H1 (cell line): ENCODE measurements around the gene KCTD2. TPM values are rescaled to one million over a fixed set of nuclear protein-coding genes. Genes with fewer than 3 reads are reported as not detected.

Experiments
- CTCF ChIA-PET: fragments of 300-600 bp; sonication (Branson Sonifier 250); formaldehyde crosslinking; loops from one replicate; lab custom pipeline; 2021; ENCODE audit not compliant: partially characterized antibody; lab: Charles Lee
- POLR2A ChIA-PET: fragments of 300-600 bp; sonication (Branson Sonifier 250); formaldehyde crosslinking; loops from one replicate; lab custom pipeline; 2021; ENCODE audit warnings: inconsistent platforms; ENCODE audit not compliant: partially characterized antibody; lab: Charles Lee
- DNase-seq, 2 experiments: peaks; one replicate each; pipeline versions ENCODE4 v3.0.0 to v3.0.0-alpha.2; 2010 to 2022; ENCODE audit warnings: low spot score in 2 of 2, low read depth in 1 of 2, mixed read lengths in 1 of 2
- FAIRE-seq: peaks from 2 replicates; lab custom pipeline; 2011; peaks lifted over from hg19 to GRCh38; lab: Jason Lieb, UNC
- H2AFZ ChIP-seq: 2 replicates; pipeline ENCODE4 v1.8.1; 2012; ENCODE audit warnings: low read length, inconsistent platforms
- H2AK5ac ChIP-seq: 2 replicates; pipeline ENCODE4 v1.6.1; 2013; ENCODE audit warnings: low read depth, low read length
- H2BK120ac ChIP-seq: replicated peaks from 2 replicates; pipeline ENCODE3; 2013; ENCODE audit warnings: low read depth, low read length, inconsistent platforms
- H2BK12ac ChIP-seq: 2 replicates; pipeline ENCODE4 v1.6.1; 2013; ENCODE audit warnings: low read depth, low read length
- H2BK15ac ChIP-seq: 2 replicates; pipeline ENCODE4 v1.6.1; 2013; ENCODE audit warnings: low read length
- H2BK20ac ChIP-seq: 2 replicates; pipeline ENCODE4 v1.6.1; 2013; ENCODE audit warnings: low read length
- H2BK5ac ChIP-seq: 2 replicates; pipeline ENCODE4 v1.6.1; 2013; ENCODE audit warnings: low read depth, low read length
- H3K14ac ChIP-seq: 2 replicates; pipeline ENCODE4 v1.6.1; 2013; ENCODE audit warnings: inconsistent platforms; ENCODE audit not compliant: insufficient read length
- H3K18ac ChIP-seq: 2 replicates; pipeline ENCODE4 v1.6.1; 2013; ENCODE audit warnings: low read length; ENCODE audit errors: extremely low read depth
- H3K23ac ChIP-seq: 2 replicates; pipeline ENCODE4 v1.6.1; 2013; ENCODE audit warnings: inconsistent platforms; ENCODE audit not compliant: insufficient read length
- H3K23me2 ChIP-seq: 2 replicates; pipeline ENCODE4 v1.6.1; 2013; ENCODE audit warnings: low read depth, low read length
- H3K27ac ChIP-seq: 2 replicates; pipeline ENCODE4 v1.6.1; 2011; ENCODE audit warnings: low read depth, low read length, inconsistent platforms
- H3K27me3 ChIP-seq, 4 experiments: replicated peaks in 1 of 4; 1 replicate in 1 of 4; 2 replicates in 3 of 4; pipeline versions ENCODE4 v1.6.1 to v1.8.1; 2011 to 2013; ENCODE audit warnings: low read length in 3 of 4, mild to moderate bottlenecking in 3 of 4, inconsistent platforms in 2 of 4, mixed read lengths in 2 of 4, moderate library complexity in 1 of 4; ENCODE audit not compliant: control insufficient read depth in 3 of 4, insufficient read depth in 3 of 4; ENCODE audit errors: extremely low read depth in 1 of 4
- H3K36me3 ChIP-seq, 4 experiments: 2 replicates each; pipeline versions ENCODE4 v1.6.1 to v1.8.1; 2011 to 2013; ENCODE audit warnings: mild to moderate bottlenecking in 4 of 4, low read length in 3 of 4, moderate library complexity in 2 of 4, control low read depth in 1 of 4, inconsistent platforms in 1 of 4; ENCODE audit not compliant: insufficient read depth in 4 of 4, control insufficient read depth in 2 of 4
- H3K4ac ChIP-seq: replicated peaks from 2 replicates; pipeline ENCODE3; 2013; ENCODE audit warnings: low read length, low read depth, mixed read lengths, inconsistent platforms; ENCODE audit not compliant: insufficient read length
- H3K4me1 ChIP-seq, 4 experiments: replicated peaks in 1 of 4; 1 replicate in 1 of 4; 2 replicates in 3 of 4; pipeline versions ENCODE4 v1.6.1 to v1.8.1; 2011 to 2013; ENCODE audit warnings: low read length in 3 of 4, inconsistent platforms in 2 of 4, mixed read lengths in 1 of 4; ENCODE audit not compliant: insufficient read depth in 4 of 4, control insufficient read depth in 3 of 4
- H3K4me2 ChIP-seq, 2 experiments: 2 replicates each; pipeline versions ENCODE4 v1.6.1 to v1.8.1; 2011 to 2013; ENCODE audit warnings: low read depth in 2 of 2, low read length in 2 of 2, control low read depth in 1 of 2, inconsistent platforms in 1 of 2, mild to moderate bottlenecking in 1 of 2; ENCODE audit not compliant: insufficient read depth in 1 of 2
- H3K4me3 ChIP-seq, 4 experiments: fragments of 200-600, 300-600 bp in 1 of 4; sonication (generic), shearing (Covaris generic), sonication (Bioruptor Twin) in 1 of 4; 2 replicates each; pipeline versions ENCODE4 v1.5.1 to v1.8.1; 2011 to 2016; ENCODE audit warnings: low read length in 4 of 4, low read depth in 3 of 4, control low read depth in 2 of 4, inconsistent platforms in 2 of 4, mild to moderate bottlenecking in 2 of 4, mixed read lengths in 1 of 4, moderate library complexity in 1 of 4; ENCODE audit not compliant: insufficient read depth in 2 of 4; ENCODE audit errors: extremely low read depth in 1 of 4
- H3K56ac ChIP-seq: replicated peaks from 2 replicates; pipeline ENCODE3; 2013; ENCODE audit warnings: low read depth, mild to moderate bottlenecking, mixed read lengths, low read length, inconsistent platforms; ENCODE audit not compliant: insufficient read length
- H3K79me1 ChIP-seq: 2 replicates; pipeline ENCODE4 v1.6.1; 2013; ENCODE audit warnings: low read depth, low read length, control low read depth
- H3K79me2 ChIP-seq, 2 experiments: 2 replicates each; pipeline versions ENCODE4 v1.6.1 to v1.8.1; 2012 to 2013; ENCODE audit warnings: low read length in 2 of 2, mild to moderate bottlenecking in 2 of 2, inconsistent platforms in 1 of 2; ENCODE audit not compliant: insufficient read depth in 2 of 2, control insufficient read depth in 1 of 2
- H3K9ac ChIP-seq, 4 experiments: replicated peaks in 1 of 4; 1 replicate in 1 of 4; 2 replicates in 3 of 4; pipeline versions ENCODE4 v1.6.1 to v1.8.1; 2011 to 2013; ENCODE audit warnings: low read depth in 3 of 4, low read length in 3 of 4, control low read depth in 2 of 4, mild to moderate bottlenecking in 2 of 4, moderate library complexity in 2 of 4, inconsistent platforms in 1 of 4; ENCODE audit errors: extremely low read depth in 1 of 4
- H3K9me3 ChIP-seq, 2 experiments: 2 replicates each; pipeline versions ENCODE4 v1.6.1 to v1.8.1; 2012 to 2013; ENCODE audit warnings: mild to moderate bottlenecking in 2 of 2, moderate library complexity in 2 of 2, control low read depth in 1 of 2, inconsistent platforms in 1 of 2, low read depth in 1 of 2, low read length in 1 of 2, mixed read lengths in 1 of 2; ENCODE audit not compliant: insufficient read depth in 2 of 2
- H4K20me1 ChIP-seq, 2 experiments: replicated peaks in 1 of 2; 2 replicates each; pipeline versions ENCODE3 to v1.8.1; 2011 to 2013; ENCODE audit warnings: inconsistent platforms in 2 of 2, low read length in 2 of 2, mild to moderate bottlenecking in 1 of 2; ENCODE audit not compliant: insufficient read depth in 2 of 2, control insufficient read depth in 1 of 2
- H4K5ac ChIP-seq: 2 replicates; pipeline ENCODE4 v1.6.1; 2013; ENCODE audit warnings: low read length, low read depth, mixed read lengths, inconsistent platforms; ENCODE audit not compliant: insufficient read length
- H4K8ac ChIP-seq: 2 replicates; pipeline ENCODE4 v1.8.0; 2013; ENCODE audit warnings: mild to moderate bottlenecking, moderate library complexity, low read length, inconsistent platforms; ENCODE audit not compliant: insufficient read depth; ENCODE audit errors: extremely low read depth
- H4K91ac ChIP-seq: replicated peaks from 2 replicates; pipeline ENCODE3; 2013; ENCODE audit warnings: low read length, mixed read lengths, inconsistent platforms; ENCODE audit not compliant: insufficient read length
- HDAC2 ChIP-seq, 2 experiments: fragments of 300-600 bp in 1 of 2; sonication (generic) in 1 of 2; IDR thresholded peaks; 2 replicates each; pipeline ENCODE4 v1.6.1; 2011 to 2012; ENCODE audit warnings: low read depth in 2 of 2, low read length in 2 of 2, mild to moderate bottlenecking in 2 of 2, moderate library complexity in 2 of 2, borderline replicate concordance in 1 of 2, inconsistent platforms in 1 of 2
- KDM5A ChIP-seq: fragments of 200-600 bp; IDR thresholded peaks from 2 replicates; pipeline ENCODE4 v1.7.1; 2012; ENCODE audit warnings: mild to moderate bottlenecking, low read length, inconsistent platforms, mixed read lengths
- RNF2 ChIP-seq: fragments of 200-900, 300-1000 bp; sonication (generic); IDR thresholded peaks from 2 replicates; pipeline ENCODE4 v1.7.1; 2016; ENCODE audit warnings: borderline replicate concordance, low read depth, mild to moderate bottlenecking, antibody characterized with exemption, low read length; ENCODE audit not compliant: poor library complexity, severe bottlenecking; ENCODE audit errors: missing control alignments
- SIRT6 ChIP-seq: IDR thresholded peaks from one replicate; pipeline ENCODE4 v1.7.1; 2012; ENCODE audit warnings: low read length, inconsistent platforms
- SUZ12 ChIP-seq: fragments of 200-600 bp; sonication (generic); IDR thresholded peaks from 2 replicates; pipeline ENCODE4 v1.6.1; 2012; ENCODE audit warnings: mild to moderate bottlenecking, inconsistent platforms, low read length, moderate library complexity, mixed read lengths
- WGBS, 2 experiments: shearing (Covaris generic) in 1 of 2; methylation state at CpG; one replicate each; pipeline versions ENCODE4 v1.1.6 to v1.1.7; 2013 to 2015; ENCODE audit warnings: low lambda C conversion rate in 2 of 2, mixed read lengths in 2 of 2, inconsistent platforms in 1 of 2, low coverage in 1 of 2, missing lambda C conversion rate in 1 of 2; ENCODE audit not compliant: insufficient replicate concordance in 2 of 2, insufficient coverage in 1 of 2, insufficient read length in 1 of 2; ENCODE audit errors: extremely low coverage in 1 of 2, missing lambda C conversion rate in 1 of 2; 5-methylcytosine and 5-hydroxymethylcytosine counted together
- polyA plus RNA-seq, 7 experiments: library from polyadenylated mRNA; depleted of rRNA in 3 of 7; stranded (reverse) in 5 of 7; unstranded in 2 of 7; fragments of >200 nt in 5 of 7; fragments of 200-250 nt in 2 of 7; gene quantifications; 1 replicate in 5 of 7; 2 replicates in 1 of 7; 4 replicates in 1 of 7; pipeline versions ENCODE4 v1.2.1 to v1.2.3, GENCODE V29; 2011 to 2013; ENCODE audit warnings: missing spikeins in 2 of 7, mixed read lengths in 2 of 7
- total RNA-seq: library from RNA; stranded (reverse); fragmentation: NEBNext Ultra II Directional; extraction: Animal tissue kit (Norgen Biotek cat#: 25700); gene quantifications from 2 replicates; pipeline ENCODE4 v1.2.1, GENCODE V29; 2021
- TF ChIP-seq, protein P1 (sequence below): IDR thresholded peaks from 2 replicates; pipeline ENCODE4 v1.6.1; 2012; ENCODE audit warnings: low read length, inconsistent platforms

KCTD2 gene
- total and polyA plus RNA-seq, 2 of the 8 experiments (the other 6 are each of a cell fraction or from before 2014, with no cell fraction given): 33.7 to 36.8 TPM

DNA sequence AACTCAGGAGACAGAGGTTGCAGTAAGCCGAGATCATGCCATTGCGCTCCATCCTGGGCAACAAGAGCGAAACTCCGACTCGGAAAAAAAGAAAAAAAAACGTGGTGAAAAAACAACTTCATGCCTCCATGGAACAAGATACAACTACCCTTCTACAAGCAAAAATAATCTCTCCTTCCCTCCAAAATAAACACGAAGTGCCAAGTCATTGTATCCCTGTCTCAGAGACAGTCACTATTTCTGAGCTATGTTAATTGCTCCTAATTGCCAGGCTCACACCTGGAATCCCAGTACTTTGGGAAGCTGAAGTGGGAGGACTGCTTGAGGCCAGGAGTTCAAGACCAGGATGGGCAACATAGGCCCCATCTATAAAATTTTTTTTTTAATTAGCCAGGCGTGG, 21.7 kb downstream of the KCTD2 start:
- H2BK20ac ChIP-seq: no peak overlapping the region
- peaks cover 4 to 17% (median 11%) of the 10 kb centered on the region in 4 experiments for H3K36me3 ChIP-seq
- H3K4me2 ChIP-seq: no peak overlapping the region
- H4K8ac ChIP-seq: no peak overlapping the region
- no peaks in the 10 kb centered on the region for H3K79me2 ChIP-seq
- no peak overlapping the region for H2BK5ac ChIP-seq
- H3K27ac ChIP-seq: no peak overlapping the region
- H2AK5ac ChIP-seq: no peak overlapping the region
- no peak overlapping the region for H3K14ac ChIP-seq
- H2BK15ac ChIP-seq: no peak overlapping the region
- no peak overlapping the region for H3K18ac ChIP-seq
- 86% methylated on average over 8 of the region's 8 CpGs; no CpG with 5 or more reads in 1 of the 2 experiments for whole genome bisulfite sequencing, 2 experiments
- H4K20me1 ChIP-seq: peaks cover 0 to 2% of the 10 kb centered on the region in 2 experiments
- H4K5ac ChIP-seq: no peak overlapping the region
- H3K4ac ChIP-seq: no peak overlapping the region
- ChIA-PET POLR2A (interaction anchor here (0.6 to 5.8 kb wide), 8 partner anchors 10 to 66 kb away, joined by 3 to 25 read pairs (median 4); partner anchors contain the start of genes ARMC7 and MRPL58), CTCF (interaction anchor here (0.7 to 7.3 kb wide), 14 partner anchors 9 to 748 kb away, joined by 3 to 64 read pairs (median 6); partner anchors contain the start of genes ARMC7 and SLC16A5)
- no peaks in the 10 kb centered on the region for H3K9me3 ChIP-seq
- no peak for FAIRE-seq
- no peaks in the 10 kb centered on the region for H3K27me3 ChIP-seq
- no peak overlapping the region for H2BK12ac ChIP-seq
- H3K23me2 ChIP-seq: no peaks in the 10 kb centered on the region
- no peak overlapping the region for H2BK120ac ChIP-seq
- H3K23ac ChIP-seq: no peak overlapping the region
- H3K4me3 ChIP-seq: no peak overlapping the region
- no peak overlapping the region for H3K56ac ChIP-seq
- peaks cover 2% of the 10 kb centered on the region; the same call in 1 of the 2 replicates for H3K79me1 ChIP-seq
- no peak overlapping the region for H3K9ac ChIP-seq
- H2AFZ ChIP-seq: no peak overlapping the region
- no peak for DNase-seq
- no peak for TF ChIP-seq RNF2
- TF ChIP-seq SUZ12: no peak
- TF ChIP-seq HDAC2 (IDR thresholded peaks at IDR 0.05; ENCODE audit: borderline replicate concordance in 1 of 2, low read depth in 2 of 2, low read length in 2 of 2): no peak
- TF ChIP-seq KDM5A: no peak
- TF ChIP-seq, protein P1, sequence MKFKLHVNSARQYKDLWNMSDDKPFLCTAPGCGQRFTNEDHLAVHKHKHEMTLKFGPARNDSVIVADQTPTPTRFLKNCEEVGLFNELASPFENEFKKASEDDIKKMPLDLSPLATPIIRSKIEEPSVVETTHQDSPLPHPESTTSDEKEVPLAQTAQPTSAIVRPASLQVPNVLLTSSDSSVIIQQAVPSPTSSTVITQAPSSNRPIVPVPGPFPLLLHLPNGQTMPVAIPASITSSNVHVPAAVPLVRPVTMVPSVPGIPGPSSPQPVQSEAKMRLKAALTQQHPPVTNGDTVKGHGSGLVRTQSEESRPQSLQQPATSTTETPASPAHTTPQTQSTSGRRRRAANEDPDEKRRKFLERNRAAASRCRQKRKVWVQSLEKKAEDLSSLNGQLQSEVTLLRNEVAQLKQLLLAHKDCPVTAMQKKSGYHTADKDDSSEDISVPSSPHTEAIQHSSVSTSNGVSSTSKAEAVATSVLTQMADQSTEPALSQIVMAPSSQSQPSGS: no peak
- no peak for TF ChIP-seq SIRT6
- no peak overlapping the region for H4K91ac ChIP-seq
- no peaks in the 10 kb centered on the region; a peak in 1 of 7 replicates for H3K4me1 ChIP-seq
